DMS79 treated with DMSO at 0.1 percent for 48 hours (cell line): ENCODE data around the gene TMEM255B.

ENCODE experiments used
- DNase-seq: peaks from one replicate; lab custom pipeline; 2025; lab: John Stamatoyannopoulos, UW

Gene TMEM255B

DNA sequence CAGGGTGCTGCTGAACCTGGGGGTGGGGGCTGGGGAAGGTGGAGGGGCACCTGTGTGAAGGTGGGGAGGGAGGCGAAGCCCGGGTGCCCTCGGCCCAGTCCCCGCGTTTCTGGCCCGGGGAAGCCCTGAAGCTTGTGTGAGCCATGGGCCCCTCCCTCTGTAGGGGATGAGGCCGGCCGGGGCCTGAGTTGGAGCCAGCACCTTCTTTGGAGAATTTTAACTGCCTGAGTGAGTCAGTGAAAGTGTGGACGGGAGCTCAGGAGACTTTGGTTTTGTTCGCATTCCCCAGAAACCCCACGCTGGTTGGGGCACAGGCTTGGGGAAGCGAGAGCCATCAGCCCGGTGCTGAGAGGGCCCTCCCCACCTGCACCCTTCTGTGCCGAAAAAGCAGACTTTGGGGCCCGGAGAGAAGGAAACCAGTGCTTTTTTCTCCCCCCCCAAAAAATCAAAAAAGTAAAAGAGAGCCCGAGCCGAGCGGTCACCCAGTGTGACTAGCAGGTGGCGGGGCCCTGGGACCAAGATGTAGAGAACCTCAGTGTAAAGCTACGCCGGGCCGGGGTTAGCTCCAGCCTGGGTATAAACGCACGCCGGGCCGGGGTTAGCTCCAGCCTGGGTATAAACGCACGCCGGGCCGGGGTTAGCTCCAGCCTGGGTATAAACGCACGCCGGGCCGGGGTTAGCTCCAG lies 45.1 kb downstream of the TMEM255B start:
- no peak for DNase-seq

- no peak for DNase-seq
These were observed 45.8 kb downstream of the TMEM255B start for GRCh38 chr13:113804703-113805430.

- no peak for DNase-seq
These were observed 46.5 kb downstream of the TMEM255B start for GRCh38 chr13:113805431-113806103.

- no peak for DNase-seq
These were observed 47.1 kb downstream of the TMEM255B start for GRCh38 chr13:113806104-113806471.

- DNase-seq: no peak
These were observed 47.5 kb downstream of the TMEM255B start for GRCh38 chr13:113806526-113806925.

- no peak for DNase-seq
These were observed 49.2 kb downstream of the TMEM255B start for GRCh38 chr13:113808058-113808834.

DNA sequence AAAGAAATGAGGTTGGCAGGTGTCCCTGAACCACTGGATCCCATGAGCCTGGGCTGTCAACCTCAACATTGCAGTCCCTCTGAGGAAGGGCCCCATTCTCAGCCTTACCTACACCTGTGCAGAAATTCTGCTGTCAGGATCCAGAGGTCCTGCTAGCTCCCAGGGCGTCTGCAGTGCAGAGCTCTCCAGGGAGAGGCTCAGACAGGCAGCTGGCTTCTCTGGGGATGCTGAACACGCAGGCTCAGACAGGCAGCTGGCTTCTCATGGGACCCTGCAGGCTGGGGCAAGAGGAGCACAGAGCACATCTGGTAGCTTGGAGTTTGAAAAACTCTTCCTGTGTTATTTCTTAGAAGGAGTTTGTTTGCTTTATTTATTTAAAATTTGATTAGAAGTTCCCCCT lies 50.9 kb downstream of the TMEM255B start:
- no peak for DNase-seq

DNA sequence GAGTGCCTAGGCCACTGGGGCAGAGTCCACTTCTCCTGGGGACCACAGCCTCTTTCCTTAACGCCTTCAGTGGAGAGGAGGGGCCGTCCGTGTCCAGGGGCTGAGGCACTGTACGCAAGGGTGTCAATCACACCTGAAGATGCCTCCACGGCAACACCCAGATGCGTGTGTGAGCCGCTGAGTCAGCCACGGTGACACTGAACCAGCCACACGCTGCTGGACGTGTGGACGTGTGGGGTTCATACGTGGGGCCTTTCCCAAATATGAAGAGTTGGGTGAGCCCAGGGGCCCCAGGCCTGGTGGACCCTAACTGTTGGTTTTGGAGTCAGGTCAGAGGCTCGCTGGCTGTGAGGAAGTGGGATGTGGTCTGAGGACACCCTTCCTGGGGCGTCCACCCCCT lies 51.6 kb downstream of the TMEM255B start:
- DNase-seq: no peak

DNA sequence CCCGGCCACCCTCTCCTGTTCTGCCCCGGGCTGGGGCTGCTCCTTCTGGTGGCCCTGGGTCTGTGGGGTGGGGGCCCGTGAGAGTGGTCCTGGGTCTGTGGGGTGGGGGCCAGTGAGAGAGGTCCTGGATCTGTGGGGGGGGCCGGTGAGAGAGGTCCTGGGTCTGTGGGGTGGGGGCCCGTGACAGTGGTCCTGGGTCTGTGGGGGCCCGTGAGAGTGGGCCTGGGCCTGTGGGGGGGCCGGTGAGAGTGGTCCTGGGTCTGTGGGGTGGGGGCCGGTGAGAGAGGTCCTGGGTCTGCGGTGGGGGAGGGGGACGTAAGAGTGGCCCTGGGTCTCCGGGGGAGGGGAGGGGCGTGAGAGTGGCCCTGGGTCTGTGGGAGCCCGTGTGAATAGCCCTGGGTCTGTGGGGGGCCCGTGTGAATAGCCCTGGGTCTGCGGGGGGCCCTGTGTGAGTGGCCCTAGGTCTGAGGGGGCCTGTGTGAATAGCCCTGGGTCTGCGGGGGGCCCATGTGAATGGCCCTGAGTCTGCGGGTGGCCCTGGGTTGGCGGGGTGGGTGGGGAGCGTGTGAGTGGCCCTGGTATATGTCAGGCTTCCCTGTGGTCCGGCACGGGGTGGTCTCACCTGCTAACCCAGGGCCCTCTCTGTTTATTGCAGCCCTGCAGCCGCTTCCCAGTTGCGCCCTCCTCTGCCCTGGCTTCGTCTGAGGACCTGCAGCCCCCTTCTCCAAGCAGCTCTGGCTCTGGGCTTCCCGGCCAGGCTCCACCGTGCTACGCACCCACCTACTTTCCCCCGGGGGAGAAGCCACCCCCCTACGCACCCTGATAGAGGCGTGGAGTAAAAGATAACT lies 52.3 kb downstream of the TMEM255B start:
- no peak for DNase-seq

DNA sequence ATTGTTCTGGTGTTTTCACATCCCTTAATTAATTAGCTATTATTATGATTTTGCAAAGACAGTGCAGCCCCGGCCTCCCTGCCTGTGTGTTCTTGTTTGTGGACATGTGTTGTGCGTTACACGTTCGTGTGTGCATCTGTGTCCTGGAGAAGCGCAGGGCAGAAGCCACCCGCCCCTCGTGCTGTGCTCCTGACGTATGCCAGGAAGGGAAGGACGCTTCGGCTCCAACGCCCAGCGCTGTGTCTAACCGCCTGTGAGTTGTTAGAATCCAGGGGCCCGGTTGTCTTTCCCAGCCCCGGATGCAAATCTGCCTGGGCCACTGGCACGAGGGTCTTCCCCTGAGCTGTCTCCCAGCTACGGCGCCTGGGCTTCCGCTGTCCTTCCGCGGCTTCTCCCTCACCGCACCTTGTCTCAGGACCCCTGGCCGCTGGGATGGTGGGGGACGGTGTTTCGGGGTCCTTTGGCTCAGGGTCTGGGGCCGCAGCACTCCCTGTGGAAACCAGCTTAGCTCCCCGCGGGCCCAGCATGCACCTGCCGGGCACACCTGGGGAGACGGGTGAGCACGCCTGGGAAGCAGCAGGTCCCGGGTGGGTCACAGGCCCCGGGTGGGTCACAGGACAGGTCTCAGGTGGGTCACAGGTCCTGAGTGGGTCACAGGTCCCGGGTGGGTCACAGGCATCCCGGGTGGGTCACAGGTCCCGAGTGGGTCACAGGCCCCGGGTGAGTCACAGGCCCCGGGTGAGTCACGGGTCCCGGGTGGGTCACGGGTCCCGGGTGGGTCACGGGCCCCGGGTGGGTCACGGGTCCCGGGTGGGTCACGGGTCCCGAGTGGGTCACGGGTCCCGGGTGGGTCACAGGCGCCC lies 53.4 kb downstream of the TMEM255B start:
- DNase-seq: no peak

DNA sequence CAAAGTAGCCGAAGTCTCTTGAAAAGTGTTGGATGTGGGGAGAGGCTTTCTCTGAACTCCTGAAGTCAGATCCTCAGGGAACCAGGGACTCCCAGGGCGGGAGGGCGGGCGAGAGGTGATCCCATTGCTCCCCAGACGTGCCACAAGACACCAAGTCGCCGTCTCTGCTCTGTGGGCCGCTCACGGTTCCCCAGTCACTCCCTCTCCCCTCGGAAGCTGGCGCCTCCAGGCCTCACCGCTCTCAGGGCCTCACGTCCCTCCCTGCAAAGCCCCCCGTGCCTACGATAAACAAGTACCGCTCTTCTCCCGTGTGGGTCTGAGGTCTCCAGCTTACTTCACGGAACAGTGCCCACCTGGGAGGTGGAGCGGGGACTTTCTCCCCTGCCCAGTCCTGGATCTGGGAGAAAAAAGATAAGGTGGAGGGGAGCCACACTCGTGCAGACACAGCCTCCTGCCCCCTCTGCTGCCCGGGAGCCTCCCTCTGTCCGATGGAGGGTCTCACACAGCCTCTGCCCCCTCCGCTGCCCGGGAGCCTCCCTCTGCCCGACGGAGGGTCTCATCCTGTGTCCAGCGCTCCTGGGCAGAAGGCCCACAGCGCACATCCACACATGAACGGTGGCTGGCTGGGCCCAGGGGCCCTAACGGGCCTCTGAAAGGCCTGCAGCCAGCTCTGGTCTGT lies 54.2 kb downstream of the TMEM255B start:
- DNase-seq: no peak

DNA sequence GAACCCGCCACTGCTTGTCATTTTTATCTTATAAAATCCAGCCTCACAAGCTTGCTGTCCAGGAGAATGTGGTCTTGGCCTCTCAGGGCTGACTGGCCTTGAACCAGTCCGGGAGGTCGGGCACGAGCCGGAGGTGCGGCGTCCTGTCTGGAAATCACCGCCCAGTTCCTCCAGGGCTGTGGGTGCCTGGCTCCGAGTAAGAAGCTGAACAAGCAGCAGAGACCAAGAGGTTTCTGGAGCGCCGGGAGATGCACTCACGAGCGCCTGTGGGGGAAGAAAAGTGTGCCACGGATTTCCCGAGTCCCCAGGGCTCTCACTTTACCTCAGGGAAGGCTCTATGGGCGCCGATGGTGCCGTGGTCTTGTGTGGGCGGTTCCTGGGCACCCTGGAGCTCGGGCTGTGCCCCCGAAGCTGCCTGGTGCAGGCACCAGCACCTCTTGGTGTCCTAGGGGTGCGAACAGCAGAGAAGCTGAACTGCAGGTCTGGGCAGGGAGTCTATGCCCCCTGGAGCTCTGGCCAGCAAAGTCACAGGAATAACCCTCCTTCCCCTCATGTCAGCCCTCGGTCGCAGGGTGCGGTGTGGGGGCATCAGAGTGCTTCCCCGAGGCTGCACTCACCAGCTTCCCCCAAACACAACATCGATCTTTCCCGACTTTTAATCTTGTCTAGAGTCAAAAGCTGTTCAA lies 54.9 kb downstream of the TMEM255B start:
- DNase-seq: no peak

DNA sequence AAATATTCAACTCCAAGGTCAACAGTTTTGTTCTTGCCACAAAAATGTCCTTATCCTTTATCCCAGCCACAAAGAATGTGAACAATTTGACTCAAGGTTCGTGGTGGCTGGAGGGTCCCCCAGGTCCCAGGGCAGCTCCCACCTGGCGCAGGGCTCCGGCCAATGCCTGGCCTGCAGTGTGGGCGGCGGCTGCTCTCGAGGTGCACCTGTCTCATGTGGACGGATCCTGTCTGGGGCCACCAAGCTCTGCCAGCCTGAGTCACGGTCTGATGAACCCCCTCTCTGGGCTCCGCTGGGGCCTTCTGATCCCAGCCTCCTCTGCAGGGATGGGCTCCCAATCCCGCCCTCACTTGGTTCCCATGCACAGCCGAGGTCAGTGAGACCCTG lies 55.4 kb downstream of the TMEM255B start:
- DNase-seq: peak; percentile 94

DNA sequence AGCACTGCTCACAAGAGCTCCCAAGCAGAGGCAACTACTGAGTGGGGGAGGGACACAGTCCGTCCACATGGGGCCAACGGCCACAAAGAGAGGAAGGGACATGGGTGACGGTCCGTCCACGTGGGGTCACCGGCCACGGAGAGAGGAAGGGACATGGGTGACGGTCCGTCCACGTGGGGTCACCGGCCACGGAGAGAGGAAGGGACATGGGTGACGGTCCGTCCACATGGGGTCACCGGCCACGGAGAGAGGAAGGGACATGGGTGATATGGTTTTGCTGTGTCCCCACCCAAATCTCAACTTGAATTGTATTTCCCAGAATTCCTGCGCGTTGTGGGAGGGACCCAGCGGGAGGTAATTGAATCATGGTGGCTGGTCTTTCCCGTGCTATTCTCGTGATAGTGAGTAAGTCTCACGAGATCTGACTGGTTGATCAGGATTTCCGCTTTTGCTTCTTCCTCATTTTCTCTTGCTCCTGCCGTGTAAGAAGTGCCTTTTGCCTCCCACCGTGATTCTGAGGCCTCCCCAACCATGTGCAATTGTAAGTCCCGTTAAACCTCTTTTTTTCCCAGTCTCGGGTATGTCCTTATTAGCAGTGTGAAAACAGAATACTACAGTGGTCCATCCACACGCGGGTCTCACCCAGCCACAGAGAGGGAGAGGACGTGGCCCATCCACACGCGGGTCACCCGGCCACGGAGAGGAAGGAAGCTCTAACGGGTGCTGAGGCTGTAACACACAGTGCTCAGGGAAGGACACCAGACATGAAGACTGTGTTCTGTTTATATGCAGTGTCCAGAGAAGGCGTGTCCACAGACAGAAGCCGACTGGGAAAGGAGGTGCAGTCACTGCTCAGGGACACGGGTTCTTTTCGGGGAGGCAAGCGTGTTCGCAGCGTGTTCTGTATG lies 56.4 kb downstream of the TMEM255B start:
- DNase-seq: no peak

GRCh38 chr13:113816254-113816929 lies 57.4 kb downstream of the TMEM255B start:
- DNase-seq: no peak

- peak; percentile 94 for DNase-seq
These were observed 58.2 kb downstream of the TMEM255B start for GRCh38 chr13:113816946-113817859.
